Stomach (tissue), 19 donors: Measurements from ENCODE around the gene URI1. TPM values are rescaled to one million over a fixed set of nuclear protein-coding genes. Genes with fewer than 3 reads are reported as not detected.

Experiments used
- DNase-seq, 2 donors: peaks; one replicate each; pipeline versions ENCODE4 v3.0.0 to v3.0.0-alpha.2; 2013 to 2019
- H3K27ac ChIP-seq, 5 donors: fragments of 200-600 bp in 4 of 5; sonication (generic) in 4 of 5; one replicate each; pipeline ENCODE4 v1.5.1; 2013 to 2019; ENCODE audit warnings: mild to moderate bottlenecking in 1 of 5, moderate library complexity in 1 of 5
- H3K27me3 ChIP-seq, 3 donors: fragments of 200-600 bp; sonication (generic); one replicate each; pipeline ENCODE4 v1.5.1; 2017 to 2019; ENCODE audit warnings: mixed run types in 1 of 3
- H3K36me3 ChIP-seq, 4 donors: fragments of 200-600 bp; sonication (generic); 1 replicate in 3 of 4; 2 replicates in 1 of 4; pipeline ENCODE4 v1.5.1; 2016 to 2019
- H3K4me1 ChIP-seq, 4 donors: fragments of 200-600 bp; sonication (generic); one replicate each; pipeline ENCODE4 v1.5.1; 2016 to 2019
- H3K4me3 ChIP-seq, 4 donors: fragments of 200-600 bp; sonication (generic) in 3 of 4; one replicate each; pipeline ENCODE4 v1.5.1; 2016 to 2019; ENCODE audit warnings: mild to moderate bottlenecking in 1 of 4
- H3K9me3 ChIP-seq, 4 donors: fragments of 200-600 bp; sonication (generic); one replicate each; pipeline ENCODE4 v1.5.1; 2016 to 2019
- CTCF ChIP-seq, 7 experiments: fragments of 450-650 bp in 4 of 7; fragments of 200-600 bp in 3 of 7; sonication (generic) in 3 of 7; IDR thresholded peaks; one replicate each; pipeline ENCODE4 v1.5.1; 2016 to 2019; ENCODE audit warnings: antibody characterized with exemption in 7 of 7, control low read depth in 2 of 7, mild to moderate bottlenecking in 1 of 7
- EP300 ChIP-seq: sonication (generic); formaldehyde crosslinking; IDR thresholded peaks from one replicate; pipeline ENCODE4 v1.6.1; 2017; ENCODE audit warnings: antibody characterized with exemption
- POLR2A ChIP-seq, 4 donors: fragments of 450-650 bp; IDR thresholded peaks; one replicate each; pipeline ENCODE4 v1.6.1; 2016; ENCODE audit warnings: antibody characterized with exemption in 4 of 4, control low read depth in 2 of 4, mild to moderate bottlenecking in 1 of 4, moderate library complexity in 1 of 4
- POLR2AphosphoS5 ChIP-seq, 3 donors: sonication (generic); formaldehyde crosslinking; IDR thresholded peaks; one replicate each; pipeline ENCODE4 v1.6.1; 2016; ENCODE audit warnings: antibody characterized with exemption in 3 of 3
- WGBS, 5 donors: extraction: QIAGEN DNeasy Blood & Tissue Kit in 3 of 5; methylation state at CpG; one replicate each; pipeline versions ENCODE4 v1.1.5 to v1.1.7; 2013 to 2018; 5-methylcytosine and 5-hydroxymethylcytosine counted together
- intact Hi-C: fragments of 100-400 bp; cut with DNase I; formaldehyde crosslinking; loops from one replicate; pipeline ENCODE4 v1.15.1; 2023; ENCODE audit warnings: low total_unique reads
- long read RNA-seq, 10 donors: transcript quantifications; one replicate each; lab custom pipeline, GENCODE V29; 2026
- polyA plus RNA-seq, 3 donors: library from polyadenylated mRNA; stranded (reverse); fragments of 200-250 nt; gene quantifications; one replicate each; pipeline ENCODE4 v1.2.3, GENCODE V29; 2013
- total RNA-seq, 5 donors: library from RNA; depleted of rRNA; stranded (reverse); fragments of >200 nt; gene quantifications; one replicate each; pipeline versions ENCODE4 v1.1.0 to v1.2.3, GENCODE V29; 2014 to 2016
- donor health status: healthy with polysubstance abuse.
- donor health status: Bipolar disorder and iron deficiency.
- donor health status: healthy.

URI1 gene, protein sequence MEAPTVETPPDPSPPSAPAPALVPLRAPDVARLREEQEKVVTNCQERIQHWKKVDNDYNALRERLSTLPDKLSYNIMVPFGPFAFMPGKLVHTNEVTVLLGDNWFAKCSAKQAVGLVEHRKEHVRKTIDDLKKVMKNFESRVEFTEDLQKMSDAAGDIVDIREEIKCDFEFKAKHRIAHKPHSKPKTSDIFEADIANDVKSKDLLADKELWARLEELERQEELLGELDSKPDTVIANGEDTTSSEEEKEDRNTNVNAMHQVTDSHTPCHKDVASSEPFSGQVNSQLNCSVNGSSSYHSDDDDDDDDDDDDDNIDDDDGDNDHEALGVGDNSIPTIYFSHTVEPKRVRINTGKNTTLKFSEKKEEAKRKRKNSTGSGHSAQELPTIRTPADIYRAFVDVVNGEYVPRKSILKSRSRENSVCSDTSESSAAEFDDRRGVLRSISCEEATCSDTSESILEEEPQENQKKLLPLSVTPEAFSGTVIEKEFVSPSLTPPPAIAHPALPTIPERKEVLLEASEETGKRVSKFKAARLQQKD
- total RNA-seq (100 to 1,000 TPM in 1 of 5 donors, 10 to 100 TPM in 4; 20.5 to 122 (median 75.8) TPM), polyA plus RNA-seq (10 to 100 TPM; 19.7 to 41.7 (median 26.5) TPM)
- long read RNA-seq, donor 1, transcript URI1-211 (3 exons, 1,032 nt) = major isoform, 8 of 25 reads
- long read RNA-seq, donor 1, partial matches to known transcripts = 13 of 25 reads
- long read RNA-seq, donor 1, other reads (novel, unspliced or antisense) = 0 of 25 reads
- long read RNA-seq, donor 2, partial matches to known transcripts = 17 of 26 reads
- long read RNA-seq, donor 2, other reads (novel, unspliced or antisense) = 0 of 26 reads
- long read RNA-seq, donor 3, partial matches to known transcripts = 0 of 7 reads
- long read RNA-seq, donor 3, other reads (novel, unspliced or antisense) = 0 of 7 reads
- long read RNA-seq, donor 4, partial matches to known transcripts = 0 of 1 reads
- long read RNA-seq, donor 4, other reads (novel, unspliced or antisense) = 0 of 1 reads
- long read RNA-seq, donor 5, partial matches to known transcripts = 9 of 12 reads
- long read RNA-seq, donor 5, other reads (novel, unspliced or antisense) = 0 of 12 reads
- long read RNA-seq, donor 6, transcript URI1-211 (3 exons, 1,032 nt) = major isoform, 10 of 84 reads
- long read RNA-seq, donor 6, transcript URI1-206 (10 exons, 2,495 nt) = minor isoform, 6 of 84 reads
- long read RNA-seq, donor 6, transcript URI1-202 (11 exons, 3,444 nt) = major isoform, 10 of 84 reads
- long read RNA-seq, donor 6, partial matches to known transcripts = 58 of 84 reads
- long read RNA-seq, donor 6, other reads (novel, unspliced or antisense) = 0 of 84 reads
- long read RNA-seq, donor 7, transcript URI1-202 (11 exons, 3,444 nt) = major isoform, 7 of 18 reads
- long read RNA-seq, donor 7, transcript URI1-206 (10 exons, 2,495 nt) = minor isoform, 5 of 18 reads
- long read RNA-seq, donor 7, partial matches to known transcripts = 5 of 18 reads
- long read RNA-seq, donor 7, other reads (novel, unspliced or antisense) = 0 of 18 reads
- long read RNA-seq, donor 8, transcript URI1-211 (3 exons, 1,032 nt) = minor isoform, 5 of 14 reads
- long read RNA-seq, donor 8, transcript URI1-202 (11 exons, 3,444 nt) = major isoform, 8 of 14 reads
- long read RNA-seq, donor 8, partial matches to known transcripts = 0 of 14 reads
- long read RNA-seq, donor 8, other reads (novel, unspliced or antisense) = 0 of 14 reads
- long read RNA-seq, donor 9, partial matches to known transcripts = 11 of 16 reads
- long read RNA-seq, donor 9, other reads (novel, unspliced or antisense) = 0 of 16 reads
- long read RNA-seq, donor 10, partial matches to known transcripts = 7 of 13 reads
- long read RNA-seq, donor 10, other reads (novel, unspliced or antisense) = 0 of 13 reads

- H3K27ac ChIP-seq = peak within 1 kb of the TSS; percentile 78 to 91 (median 87)
- TF ChIP-seq POLR2AphosphoS5 (IDR thresholded peaks at IDR 0.05) = peak in 2 of 3 donors; percentile 72 to 79
- no peak for TF ChIP-seq CTCF (IDR thresholded peaks at IDR 0.05)
- no peak for TF ChIP-seq POLR2A (IDR thresholded peaks at IDR 0.05)
- H3K27me3 ChIP-seq = no peaks in the 10 kb centered on the region
- peaks cover 22 to 51% (median 36%) of the 10 kb centered on the region in 4 donors for H3K4me1 ChIP-seq
- 0 to 1% (median 1%) methylated on average over 23 to 59 of the region's 59 CpGs for WGBS, 5 donors
- peak within 1 kb of the TSS; percentile 78 to 95 (median 89) for H3K4me3 ChIP-seq
- DNase-seq = peak; percentile 93 to 97
- intact Hi-C loops = no loop called here
- no peaks in the 10 kb centered on the region for H3K36me3 ChIP-seq
- H3K9me3 ChIP-seq = peaks cover 0 to 5% (median under 1%) of the 10 kb centered on the region in 4 donors
Measured at GRCh38 chr19:29941828-29942403, at the start of gene URI1. Gene URI1 (plus strand): TSS chr19:29942239. CDS start chr19:29942548, 309 bp downstream.

GRCh38 chr19:29893606-29894284 lies 48.3 kb upstream of the URI1 start:
- TF ChIP-seq POLR2AphosphoS5 (IDR thresholded peaks at IDR 0.05) = no peak
- no peaks in the 10 kb centered on the region for H3K4me1 ChIP-seq
- 56 to 67% (median 63%) methylated on average over 11 of the region's 11 CpGs for WGBS, 5 donors
- no peak for DNase-seq
- H3K27ac ChIP-seq = no peak overlapping the region
- peaks cover 0 to 7% (median 0%) of the 10 kb centered on the region in 3 donors for H3K27me3 ChIP-seq
- no peak overlapping the region for H3K4me3 ChIP-seq
- no peaks in the 10 kb centered on the region for H3K9me3 ChIP-seq
- H3K36me3 ChIP-seq = no peaks in the 10 kb centered on the region
- intact Hi-C loops = no loop called here

- TF ChIP-seq POLR2A (IDR thresholded peaks at IDR 0.05) (no peak), EP300 (no peak), CTCF (IDR thresholded peaks at IDR 0.05) (no peak), POLR2AphosphoS5 (IDR thresholded peaks at IDR 0.05) (no peak)
- no peak for DNase-seq
- Histone ChIP-seq H3K27me3 (peaks cover 0 to 7% (median 0%) of the 10 kb centered on the region in 3 donors), H3K36me3 (no peaks in the 10 kb centered on the region), H3K27ac (no peak overlapping the region), H3K4me1 (no peaks in the 10 kb centered on the region), H3K9me3 (no peaks in the 10 kb centered on the region), H3K4me3 (no peak overlapping the region)
- intact Hi-C loops = no loop called here
- 64 to 76% (median 66%) methylated on average over 6 of the region's 6 CpGs for WGBS, 5 donors
Measured at GRCh38 chr19:29896802-29897201, 45.2 kb upstream of the URI1 start.
